Prostate gland (tissue), 2 donors: Measurements from ENCODE around the gene CNFN. TPM values are rescaled to one million over a fixed set of nuclear protein-coding genes. Genes with fewer than 3 reads are reported as not detected.
A peak's percentile ranks its signal among the peaks of the same experiment; 100 is the strongest.

Source experiments
- DNase-seq: peaks from one replicate; pipeline ENCODE4 v3.0.0-alpha.2; 2019; ENCODE audit warnings: low spot score
- H3K27ac ChIP-seq, 2 donors: fragments of 200-600 bp; sonication (generic); 2 replicates each; pipeline ENCODE4 v1.5.1; 2017 to 2019
- H3K27me3 ChIP-seq: fragments of 200-600 bp; sonication (generic); replicated peaks from 2 replicates; pipeline ENCODE4 v1.5.1; 2019; ENCODE audit not compliant: insufficient read depth
- H3K36me3 ChIP-seq, 2 donors: fragments of 200-600 bp; sonication (generic); 1 replicate in 1 of 2; 2 replicates in 1 of 2; pipeline versions ENCODE4 v1.5.1 to v1.8.1; 2017 to 2019
- H3K4me1 ChIP-seq: fragments of 200-600 bp; sonication (generic); replicated peaks from 2 replicates; pipeline ENCODE4 v1.5.1; 2019
- H3K4me3 ChIP-seq, 2 donors: fragments of 200-600 bp; sonication (generic); 2 replicates each; pipeline ENCODE4 v1.5.1; 2017 to 2019
- H3K9me3 ChIP-seq: fragments of 200-600 bp; sonication (generic); 2 replicates; pipeline ENCODE4 v1.5.1; 2017
- POLR2A ChIP-seq: fragments of 450-650 bp; IDR thresholded peaks from one replicate; pipeline ENCODE4 v1.6.1; 2016; ENCODE audit warnings: antibody characterized with exemption, mild to moderate bottlenecking
- POLR2AphosphoS5 ChIP-seq: sonication (generic); formaldehyde crosslinking; IDR thresholded peaks from one replicate; pipeline ENCODE4 v1.6.1; 2017; ENCODE audit warnings: antibody characterized with exemption
- WGBS: methylation state at CpG from one replicate; pipeline ENCODE4 v1.1.5; 2018; 5-methylcytosine and 5-hydroxymethylcytosine counted together
- intact Hi-C: fragments of 100-400 bp; cut with DNase I; formaldehyde crosslinking; loops from one replicate; pipeline ENCODE4 v1.14.2; 2022
- total RNA-seq, 2 donors: library from RNA; depleted of rRNA; stranded (reverse); fragments of >200 nt; gene quantifications; one replicate each; pipeline ENCODE4 v1.1.0, GENCODE V29; 2016
- TF ChIP-seq, protein P1 (sequence below), 4 experiments: fragments of 200-600 bp in 2 of 4; fragments of 450-650 bp in 2 of 4; sonication (generic) in 2 of 4; IDR thresholded peaks; 1 replicate in 3 of 4; 2 replicates in 1 of 4; pipeline ENCODE4 v1.5.1; 2016 to 2019; ENCODE audit warnings: antibody characterized with exemption in 4 of 4, mild to moderate bottlenecking in 2 of 4, moderate library complexity in 2 of 4

Gene CNFN
- total RNA-seq, 2 donors from 2014 or later: 3.4 to 9.4 TPM

DNA sequence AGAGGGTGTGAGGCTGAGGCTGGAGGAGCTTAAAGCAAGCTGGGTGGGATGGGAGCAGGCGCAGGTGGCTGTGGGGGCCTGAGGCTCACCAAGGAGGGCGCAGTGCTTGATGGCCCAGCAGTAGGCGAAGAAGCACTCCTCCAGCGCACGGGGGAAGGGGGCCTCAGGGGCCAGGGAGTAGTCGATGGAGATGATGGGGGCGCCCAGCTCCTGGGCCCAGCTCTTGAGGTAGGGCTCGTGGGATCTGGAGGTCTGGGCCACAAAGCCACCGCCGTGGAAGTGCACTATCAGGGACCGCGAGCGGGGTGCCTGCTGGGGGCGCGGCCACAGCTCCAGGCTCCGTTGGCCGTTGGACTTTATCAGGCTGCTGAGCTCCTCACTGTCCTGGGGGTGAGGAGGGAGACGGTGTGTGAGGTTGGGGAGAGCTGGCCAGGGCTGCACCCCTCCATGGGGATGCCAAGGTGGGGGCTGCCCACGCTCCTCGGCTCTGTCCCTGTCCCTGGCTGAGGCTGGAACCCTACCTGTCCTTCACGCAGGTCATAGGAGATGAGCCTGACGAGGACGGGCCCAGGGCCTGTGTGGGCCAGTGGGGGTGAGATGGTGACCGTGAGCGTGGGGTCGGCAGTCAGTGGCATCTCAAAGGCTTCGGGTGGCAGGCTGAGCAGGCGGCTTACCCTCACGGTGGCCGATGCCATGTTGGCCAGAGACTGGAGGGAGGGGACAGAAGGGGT lies 17.2 kb upstream of the CNFN start:
- no peak for TF ChIP-seq POLR2AphosphoS5
- no peak for TF ChIP-seq POLR2A
- TF ChIP-seq, protein P1, sequence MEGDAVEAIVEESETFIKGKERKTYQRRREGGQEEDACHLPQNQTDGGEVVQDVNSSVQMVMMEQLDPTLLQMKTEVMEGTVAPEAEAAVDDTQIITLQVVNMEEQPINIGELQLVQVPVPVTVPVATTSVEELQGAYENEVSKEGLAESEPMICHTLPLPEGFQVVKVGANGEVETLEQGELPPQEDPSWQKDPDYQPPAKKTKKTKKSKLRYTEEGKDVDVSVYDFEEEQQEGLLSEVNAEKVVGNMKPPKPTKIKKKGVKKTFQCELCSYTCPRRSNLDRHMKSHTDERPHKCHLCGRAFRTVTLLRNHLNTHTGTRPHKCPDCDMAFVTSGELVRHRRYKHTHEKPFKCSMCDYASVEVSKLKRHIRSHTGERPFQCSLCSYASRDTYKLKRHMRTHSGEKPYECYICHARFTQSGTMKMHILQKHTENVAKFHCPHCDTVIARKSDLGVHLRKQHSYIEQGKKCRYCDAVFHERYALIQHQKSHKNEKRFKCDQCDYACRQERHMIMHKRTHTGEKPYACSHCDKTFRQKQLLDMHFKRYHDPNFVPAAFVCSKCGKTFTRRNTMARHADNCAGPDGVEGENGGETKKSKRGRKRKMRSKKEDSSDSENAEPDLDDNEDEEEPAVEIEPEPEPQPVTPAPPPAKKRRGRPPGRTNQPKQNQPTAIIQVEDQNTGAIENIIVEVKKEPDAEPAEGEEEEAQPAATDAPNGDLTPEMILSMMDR (IDR thresholded peaks at IDR 0.05): no peak
- DNase-seq: no peak

DNA sequence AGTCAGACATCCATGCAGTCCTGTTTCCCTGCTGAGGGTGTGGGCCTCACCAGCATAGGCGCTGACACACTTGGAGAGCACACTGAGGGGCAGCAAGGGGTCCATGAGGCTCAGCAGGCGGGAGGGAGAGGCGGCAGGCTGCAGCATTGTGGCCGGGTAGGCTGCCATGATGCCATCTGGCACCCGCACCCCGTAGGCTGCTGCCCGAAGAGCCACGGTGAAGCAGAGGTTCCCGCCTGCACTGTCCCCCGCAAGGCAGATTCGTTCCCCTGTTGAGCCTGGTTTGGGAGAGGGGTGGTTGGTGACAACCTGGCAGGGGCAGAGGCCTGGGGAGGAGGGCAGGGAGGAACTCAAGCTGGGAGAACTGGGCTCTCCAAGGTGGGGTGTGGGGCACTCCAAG lies 16.0 kb upstream of the CNFN start:
- WGBS: 97% methylated on average over 11 of the region's 11 CpGs
- H3K27ac ChIP-seq: no peak overlapping the region
- no peaks in the 10 kb centered on the region for H3K4me1 ChIP-seq
- TF ChIP-seq, protein P1 (IDR thresholded peaks at IDR 0.05): no peak
- no peak for TF ChIP-seq POLR2A
- no peak for TF ChIP-seq POLR2AphosphoS5
- no peak for DNase-seq
- H3K9me3 ChIP-seq: no peaks in the 10 kb centered on the region
- no peak overlapping the region for H3K4me3 ChIP-seq
- no peaks in the 10 kb centered on the region for H3K27me3 ChIP-seq
- intact Hi-C loops: no loop called here
- H3K36me3 ChIP-seq: no peaks in the 10 kb centered on the region

More for the DNA sequence above, 17.2 kb upstream of the CNFN start:
- Histone ChIP-seq H3K27me3 (no peaks in the 10 kb centered on the region), H3K4me3 (no peak overlapping the region), H3K27ac (no peak overlapping the region), H3K36me3 (no peaks in the 10 kb centered on the region), H3K9me3 (no peaks in the 10 kb centered on the region), H3K4me1 (no peaks in the 10 kb centered on the region)
- intact Hi-C loops: no loop called here
- 91% methylated on average over 30 of the region's 30 CpGs for WGBS

DNA sequence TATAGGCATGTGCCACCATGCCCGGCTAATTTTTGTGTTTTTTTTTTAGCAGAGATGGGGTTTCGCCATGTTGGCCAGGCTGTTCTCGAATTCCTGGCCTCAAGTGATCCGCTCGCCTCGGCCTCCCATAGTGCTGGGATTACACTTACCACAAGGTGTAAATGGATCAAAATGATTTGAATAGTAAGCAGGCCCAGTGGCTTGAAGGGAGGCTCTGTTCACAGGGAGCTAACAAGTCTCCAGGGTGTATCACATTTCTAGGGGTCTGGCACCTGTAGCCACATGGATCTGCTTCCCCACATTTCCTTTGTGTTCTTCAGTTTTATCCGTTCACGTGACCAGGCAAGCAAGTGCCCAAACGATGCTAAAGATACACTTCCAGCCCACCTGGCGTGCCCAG lies 13.5 kb upstream of the CNFN start:
- Histone ChIP-seq H3K36me3 (no peaks in the 10 kb centered on the region), H3K4me1 (no peaks in the 10 kb centered on the region), H3K27ac (no peak overlapping the region), H3K9me3 (no peaks in the 10 kb centered on the region), H3K27me3 (no peaks in the 10 kb centered on the region), H3K4me3 (no peak overlapping the region)
- intact Hi-C loops: no loop called here
- TF ChIP-seq, protein P1 (IDR thresholded peaks at IDR 0.05): no peak
- no peak for TF ChIP-seq POLR2A
- TF ChIP-seq POLR2AphosphoS5: no peak
- 93% methylated on average over 10 of the region's 10 CpGs for WGBS
- no peak for DNase-seq

DNA sequence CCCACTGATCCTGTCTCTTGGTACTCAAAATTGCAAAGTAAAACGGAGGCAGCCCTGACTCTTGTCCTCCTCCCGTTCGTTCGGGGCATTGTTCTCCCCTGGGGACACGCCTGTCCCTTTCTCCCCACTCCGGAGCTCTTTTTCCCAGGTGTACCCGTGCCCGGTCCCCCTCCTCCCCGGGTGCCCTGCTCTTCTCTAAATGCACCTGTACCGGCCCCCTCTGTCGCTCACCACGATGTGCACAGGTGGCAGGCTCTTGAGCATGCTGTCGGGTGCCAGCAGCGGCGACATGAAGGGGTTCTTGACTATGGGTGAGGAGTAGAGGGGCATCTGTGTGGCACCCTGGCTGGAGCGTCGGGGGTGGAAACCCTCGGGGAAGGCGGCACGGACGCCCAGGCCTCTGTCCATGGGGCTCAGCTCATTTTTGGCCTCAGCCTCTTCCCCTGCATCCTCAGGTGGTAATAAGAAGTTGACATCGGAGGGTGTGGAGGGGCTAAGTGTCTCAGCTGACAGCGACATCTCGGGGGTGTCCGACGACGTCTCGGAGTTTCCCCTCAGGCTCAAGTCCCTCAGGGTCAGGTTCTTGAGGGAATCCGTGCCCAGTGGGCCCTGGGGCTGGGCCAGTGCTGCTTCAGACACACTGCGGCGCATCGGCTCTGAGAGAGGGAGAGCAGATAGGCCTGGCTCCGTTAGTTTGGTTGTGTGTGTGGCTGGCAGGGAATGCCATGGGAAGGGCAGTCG lies 12.4 kb upstream of the CNFN start:
- no peak for DNase-seq
- Histone ChIP-seq H3K4me1 (no peaks in the 10 kb centered on the region), H3K27me3 (no peaks in the 10 kb centered on the region), H3K4me3 (peak overlapping the region; percentile 48 to 60), H3K9me3 (no peaks in the 10 kb centered on the region), H3K36me3 (no peaks in the 10 kb centered on the region), H3K27ac (peak overlapping the region; percentile 72 to 76)
- intact Hi-C loops: no loop called here
- 56% methylated on average over 34 of the region's 34 CpGs for WGBS
- TF ChIP-seq POLR2A: no peak
- TF ChIP-seq, protein P1 (IDR thresholded peaks at IDR 0.05): no peak
- TF ChIP-seq POLR2AphosphoS5: no peak
